Measurements from ENCODE around the gene EMILIN3.

The EMILIN3 gene

DNA sequence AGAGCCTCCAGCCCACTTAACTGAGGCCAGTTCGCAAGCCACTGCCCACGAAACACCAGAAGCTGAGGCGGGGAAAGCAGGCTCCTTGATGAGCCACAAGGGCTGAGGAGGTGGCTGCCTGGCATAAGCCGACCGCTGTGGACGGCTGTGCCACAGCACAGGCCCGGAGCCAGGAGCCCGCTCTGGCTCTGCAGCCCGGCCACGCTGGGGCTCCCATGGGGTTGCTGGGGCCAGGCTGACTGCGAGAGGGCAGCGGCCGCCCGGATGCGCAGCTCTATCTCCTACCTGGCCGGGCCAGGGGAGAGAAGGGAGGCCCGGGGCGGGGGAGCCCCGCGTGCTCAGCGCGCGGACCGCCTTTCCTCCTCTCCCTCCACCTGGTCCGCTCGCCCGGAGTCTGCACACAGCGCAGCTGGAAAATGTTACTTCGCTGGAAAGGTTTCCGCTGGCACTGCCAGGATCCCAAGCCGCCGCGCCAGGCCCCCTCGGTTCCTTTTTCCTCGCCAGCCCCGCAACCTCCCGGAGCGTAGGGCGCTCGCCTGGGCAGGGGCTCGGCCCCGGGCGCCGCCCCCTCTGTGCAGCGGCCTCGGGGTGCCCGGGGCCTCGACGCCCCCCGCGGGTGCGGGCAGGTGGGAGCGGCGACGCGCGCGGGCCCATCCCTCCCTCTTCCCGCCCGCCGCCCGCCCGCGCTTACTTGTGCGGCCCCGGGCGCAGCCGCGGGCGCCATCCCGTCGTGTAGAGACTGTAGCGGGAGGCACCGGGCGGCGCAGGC lies 657 bp downstream of the EMILIN3 start:
- in situ Hi-C loops (cut with HindIII; ENCODE audit: low sequenced_read_pairs) = no loop called here
- TF ChIP-seq, protein P1, sequence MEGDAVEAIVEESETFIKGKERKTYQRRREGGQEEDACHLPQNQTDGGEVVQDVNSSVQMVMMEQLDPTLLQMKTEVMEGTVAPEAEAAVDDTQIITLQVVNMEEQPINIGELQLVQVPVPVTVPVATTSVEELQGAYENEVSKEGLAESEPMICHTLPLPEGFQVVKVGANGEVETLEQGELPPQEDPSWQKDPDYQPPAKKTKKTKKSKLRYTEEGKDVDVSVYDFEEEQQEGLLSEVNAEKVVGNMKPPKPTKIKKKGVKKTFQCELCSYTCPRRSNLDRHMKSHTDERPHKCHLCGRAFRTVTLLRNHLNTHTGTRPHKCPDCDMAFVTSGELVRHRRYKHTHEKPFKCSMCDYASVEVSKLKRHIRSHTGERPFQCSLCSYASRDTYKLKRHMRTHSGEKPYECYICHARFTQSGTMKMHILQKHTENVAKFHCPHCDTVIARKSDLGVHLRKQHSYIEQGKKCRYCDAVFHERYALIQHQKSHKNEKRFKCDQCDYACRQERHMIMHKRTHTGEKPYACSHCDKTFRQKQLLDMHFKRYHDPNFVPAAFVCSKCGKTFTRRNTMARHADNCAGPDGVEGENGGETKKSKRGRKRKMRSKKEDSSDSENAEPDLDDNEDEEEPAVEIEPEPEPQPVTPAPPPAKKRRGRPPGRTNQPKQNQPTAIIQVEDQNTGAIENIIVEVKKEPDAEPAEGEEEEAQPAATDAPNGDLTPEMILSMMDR (IDR thresholded peaks at IDR 0.05; ENCODE audit: low read depth, low read length, missing control alignments) = no peak
- peak overlapping the region; percentile 14 for H3K4me3 ChIP-seq (ENCODE audit: low read depth, low read length)
- no peak for DNase-seq (ENCODE audit: low read depth)

DNA sequence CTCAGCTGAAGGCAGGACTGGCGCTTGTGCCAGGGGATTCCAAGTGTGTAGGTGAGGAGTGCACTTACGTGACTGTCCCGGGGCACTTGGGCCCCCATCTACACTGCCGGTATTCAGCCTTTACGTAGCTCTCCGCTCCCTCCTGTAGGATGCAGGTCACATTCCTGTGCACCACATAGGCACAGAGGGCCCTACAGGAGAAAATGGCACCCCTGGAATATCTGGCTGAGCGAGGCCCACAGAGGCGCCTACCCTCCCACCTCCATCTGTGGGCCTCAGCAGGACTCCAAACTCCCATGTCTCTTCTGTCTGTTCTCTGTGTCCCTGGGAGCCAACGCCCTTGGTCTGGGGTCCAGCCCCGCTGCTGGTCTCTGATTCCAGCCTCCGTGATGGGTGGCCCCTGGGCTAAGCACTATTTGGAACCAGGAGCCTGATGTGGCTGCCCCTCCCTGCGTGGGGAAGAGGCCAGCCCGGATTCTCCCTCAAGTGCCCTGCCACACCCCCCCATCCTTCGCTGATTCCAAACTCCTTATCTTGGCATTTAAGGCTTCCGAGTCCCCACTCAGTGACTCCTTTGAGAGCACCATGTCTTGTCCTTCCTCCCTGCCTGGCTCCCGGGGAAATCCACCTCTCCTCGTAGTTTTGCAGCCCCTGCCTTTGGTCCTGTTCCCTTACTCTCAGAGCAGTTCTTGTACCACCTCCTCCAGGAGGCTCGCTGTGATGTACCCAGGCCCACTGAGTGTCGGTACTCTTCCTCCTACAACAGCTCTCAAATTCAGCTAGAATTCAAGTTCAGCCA lies 1.5 kb downstream of the EMILIN3 start:
- H3K4me3 ChIP-seq (ENCODE audit: low read depth, low read length) = no peak overlapping the region
- TF ChIP-seq, protein P1 (IDR thresholded peaks at IDR 0.05; ENCODE audit: low read depth, low read length, missing control alignments) = no peak
- no peak for DNase-seq (ENCODE audit: low read depth)
- in situ Hi-C loops (cut with HindIII; ENCODE audit: low sequenced_read_pairs) = no loop called here

DNA sequence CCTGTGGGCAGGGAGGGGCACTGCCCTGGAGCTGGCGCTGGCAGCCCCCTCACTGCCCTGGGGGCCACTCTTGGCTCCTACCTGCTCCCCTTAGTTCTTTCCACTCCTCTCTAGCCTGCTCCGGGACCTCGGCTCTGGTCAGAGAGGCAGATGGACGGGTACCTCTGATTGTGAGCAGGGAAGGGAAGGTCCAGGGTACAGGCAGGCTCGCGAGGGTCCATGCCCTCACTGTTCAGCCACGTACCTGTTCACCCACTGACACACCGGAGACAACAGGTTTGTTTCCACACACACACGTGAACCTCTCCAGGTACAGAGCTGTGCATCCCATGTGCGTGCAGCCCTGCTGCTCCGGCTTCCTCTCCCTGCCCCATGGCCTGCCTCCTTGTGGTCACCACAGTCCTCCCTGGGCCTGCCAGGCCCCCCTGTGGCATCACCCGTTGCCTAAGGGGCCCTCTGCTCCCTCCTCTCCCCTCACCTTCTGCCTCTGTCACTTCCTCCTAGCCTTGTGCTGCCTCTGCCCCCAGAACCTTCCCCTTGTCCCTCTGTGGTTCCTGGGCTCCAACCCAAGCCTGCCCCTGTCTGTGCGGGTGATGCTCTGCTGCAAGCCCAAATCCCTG lies 2.3 kb downstream of the EMILIN3 start:
- TF ChIP-seq, protein P1 (IDR thresholded peaks at IDR 0.05; ENCODE audit: low read depth, low read length, missing control alignments) = no peak
- DNase-seq (ENCODE audit: low read depth) = no peak
- in situ Hi-C loops (cut with HindIII; ENCODE audit: low sequenced_read_pairs) = no loop called here
- no peak overlapping the region for H3K4me3 ChIP-seq (ENCODE audit: low read depth, low read length)

DNA sequence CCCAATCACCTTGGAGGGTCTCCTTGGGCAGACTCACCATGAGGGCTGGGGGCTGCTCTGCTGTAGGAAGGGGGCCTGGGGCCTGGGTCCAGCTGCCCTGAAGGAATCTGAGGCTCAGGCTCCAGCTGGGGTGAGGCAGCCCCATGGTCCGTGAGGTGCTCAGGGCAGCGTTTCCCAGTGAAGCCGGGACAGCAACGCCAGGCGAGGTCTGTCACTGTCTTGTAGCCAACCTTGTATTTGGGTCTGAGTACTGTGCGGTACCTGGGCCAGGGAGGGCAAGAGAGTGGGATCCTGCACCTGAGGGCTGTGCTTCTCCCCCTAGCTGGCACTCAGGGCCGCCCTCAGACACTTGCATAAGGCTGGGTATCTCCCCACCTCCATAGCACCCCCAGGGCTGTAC lies 3.0 kb downstream of the EMILIN3 start:
- TF ChIP-seq, protein P1 (IDR thresholded peaks at IDR 0.05; ENCODE audit: low read depth, low read length, missing control alignments) = no peak
- no peak overlapping the region for H3K4me3 ChIP-seq (ENCODE audit: low read depth, low read length)
- in situ Hi-C loops (cut with HindIII; ENCODE audit: low sequenced_read_pairs) = no loop called here
- DNase-seq (ENCODE audit: low read depth) = no peak

DNA sequence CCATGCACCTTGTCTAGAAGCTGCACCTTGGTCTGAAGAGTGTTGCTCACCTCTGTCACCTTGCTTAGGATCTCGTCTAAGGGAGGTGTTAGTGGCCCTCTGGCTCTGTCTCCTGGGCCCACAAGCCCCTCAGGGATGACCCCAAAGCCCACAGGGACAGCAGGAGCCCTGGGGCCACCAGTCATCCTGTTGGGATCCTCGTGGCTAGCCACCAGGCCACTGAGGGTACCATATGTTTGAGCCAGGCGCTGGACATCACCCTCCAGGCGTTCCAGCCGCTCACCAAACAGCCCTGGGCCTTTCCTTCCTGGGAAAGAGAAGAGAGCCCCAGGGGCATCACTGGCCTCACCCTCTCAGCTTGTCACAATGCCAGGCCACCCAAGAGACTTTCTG lies 3.9 kb downstream of the EMILIN3 start:
- H3K4me3 ChIP-seq (ENCODE audit: low read depth, low read length) = no peak overlapping the region
- in situ Hi-C loops (cut with HindIII; ENCODE audit: low sequenced_read_pairs) = no loop called here
- TF ChIP-seq, protein P1 (IDR thresholded peaks at IDR 0.05; ENCODE audit: low read depth, low read length, missing control alignments) = no peak
- no peak for DNase-seq (ENCODE audit: low read depth)
